Hepatocyte (in vitro differentiated cells): ENCODE data around the gene ANGPTL7. TPM values are rescaled to one million over a fixed set of nuclear protein-coding genes. Genes with fewer than 3 reads are reported as not detected.

ENCODE experiments used
- DNase-seq: peaks from one replicate; pipeline ENCODE4 v3.0.0-alpha.2; 2016; ENCODE audit warnings: low spot score
- H2AFZ ChIP-seq: fragments of 200-600 bp; sonication (generic); 2 replicates; pipeline ENCODE4 v1.6.0; 2016; ENCODE audit warnings: antibody characterized with exemption, mild to moderate bottlenecking
- H3K27ac ChIP-seq: fragments of 200-600 bp; sonication (generic); 2 replicates; pipeline ENCODE4 v1.5.1; 2016; ENCODE audit warnings: mild to moderate bottlenecking
- H3K27me3 ChIP-seq: fragments of 200-600 bp; sonication (generic); 2 replicates; pipeline ENCODE4 v1.6.1; 2016
- H3K36me3 ChIP-seq: fragments of 200-600 bp; sonication (generic); replicated peaks from 2 replicates; pipeline ENCODE4 v1.5.1; 2016; ENCODE audit warnings: low read depth; ENCODE audit not compliant: insufficient read depth
- H3K4me1 ChIP-seq: fragments of 200-600 bp; sonication (generic); 2 replicates; pipeline ENCODE4 v1.5.1; 2016; ENCODE audit warnings: mild to moderate bottlenecking, moderate library complexity; ENCODE audit not compliant: insufficient read depth
- H3K4me2 ChIP-seq: fragments of 200-600 bp; sonication (generic); 2 replicates; pipeline ENCODE4 v1.6.0; 2016
- H3K4me3 ChIP-seq: fragments of 200-600 bp; sonication (generic); 2 replicates; pipeline ENCODE4 v1.5.1; 2016; ENCODE audit warnings: mild to moderate bottlenecking
- H3K79me2 ChIP-seq: fragments of 200-600 bp; sonication (generic); 2 replicates; pipeline ENCODE4 v1.6.0; 2017; ENCODE audit warnings: mild to moderate bottlenecking
- H3K9me2 ChIP-seq: fragments of 200-600 bp; sonication (generic); replicated peaks from 2 replicates; pipeline ENCODE4 v1.6.0; 2017; ENCODE audit warnings: mild to moderate bottlenecking; ENCODE audit not compliant: insufficient read depth
- H3K9me3 ChIP-seq: fragments of 200-600 bp; sonication (generic); 2 replicates; pipeline ENCODE4 v1.5.1; 2016; ENCODE audit warnings: low read depth, mild to moderate bottlenecking
- H4K20me1 ChIP-seq: fragments of 200-600 bp; sonication (generic); 2 replicates; pipeline ENCODE4 v1.6.0; 2016; ENCODE audit warnings: mild to moderate bottlenecking; ENCODE audit not compliant: insufficient read depth, poor library complexity, severe bottlenecking
- EZH2 ChIP-seq: fragments of 200-600 bp; sonication (generic); IDR thresholded peaks from 2 replicates; pipeline ENCODE4 v1.6.1; 2016; ENCODE audit warnings: antibody characterized with exemption, mild to moderate bottlenecking, borderline replicate concordance
- EZH2phosphoT487 ChIP-seq: fragments of 200-600 bp; sonication (generic); IDR thresholded peaks from one replicate; pipeline ENCODE4 v1.6.1; 2018; ENCODE audit warnings: antibody characterized with exemption, mild to moderate bottlenecking, low read depth, moderate library complexity; ENCODE audit not compliant: unreplicated experiment, severe bottlenecking
- WGBS: methylation state at CpG from one replicate; pipeline ENCODE4 v1.1.6; 2016; ENCODE audit warnings: low lambda C conversion rate; ENCODE audit errors: missing lambda C conversion rate; 5-methylcytosine and 5-hydroxymethylcytosine counted together
- polyA plus RNA-seq: library from polyadenylated mRNA; unstranded; fragments of >200 nt; fragmentation: Nextera tagmentation; extraction: Ambion mirVana; gene quantifications from 2 replicates; pipeline ENCODE4 v1.2.1, GENCODE V29; 2016
- total RNA-seq: library from RNA; depleted of rRNA; stranded (reverse); fragments of >200 nt; gene quantifications from 2 replicates; pipeline ENCODE4 v1.2.3, GENCODE V29; 2014
- TF ChIP-seq, protein P1 (sequence below): fragments of 200-600 bp; sonication (generic); IDR thresholded peaks from 2 replicates; pipeline ENCODE4 v1.5.1; 2016; ENCODE audit warnings: antibody characterized with exemption, mild to moderate bottlenecking; ENCODE audit not compliant: poor library complexity

The ANGPTL7 gene
- total and polyA plus RNA-seq, 2 experiments from 2014 or later, result 25.6 to 50.5 TPM

DNA sequence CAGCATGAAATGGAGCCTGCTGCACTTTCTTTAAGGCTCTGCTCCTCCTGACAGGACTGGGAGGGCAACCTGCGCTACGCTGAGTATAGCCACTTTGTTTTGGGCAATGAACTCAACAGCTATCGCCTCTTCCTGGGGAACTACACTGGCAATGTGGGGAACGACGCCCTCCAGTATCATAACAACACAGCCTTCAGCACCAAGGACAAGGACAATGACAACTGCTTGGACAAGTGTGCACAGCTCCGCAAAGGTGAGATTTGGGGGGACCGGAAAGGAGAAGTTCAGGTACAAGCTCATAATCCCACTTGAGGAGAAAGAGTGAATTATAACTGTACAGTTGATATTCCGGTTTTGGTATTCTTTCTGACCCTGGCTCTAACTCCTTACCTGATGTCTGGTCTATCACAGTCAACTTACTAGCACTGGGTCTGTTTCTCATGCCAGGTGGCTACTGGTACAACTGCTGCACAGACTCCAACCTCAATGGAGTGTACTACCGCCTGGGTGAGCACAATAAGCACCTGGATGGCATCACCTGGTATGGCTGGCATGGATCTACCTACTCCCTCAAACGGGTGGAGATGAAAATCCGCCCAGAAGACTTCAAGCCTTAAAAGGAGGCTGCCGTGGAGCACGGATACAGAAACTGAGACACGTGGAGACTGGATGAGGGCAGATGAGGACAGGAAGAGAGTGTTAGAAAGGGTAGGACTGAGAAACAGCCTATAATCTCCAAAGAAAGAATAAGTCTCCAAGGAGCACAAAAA lies 5.4 kb downstream of the ANGPTL7 start:
- H3K36me3 ChIP-seq, result no peaks in the 10 kb centered on the region
- H3K4me3 ChIP-seq, result no peak overlapping the region
- no peak overlapping the region for H2AFZ ChIP-seq
- TF ChIP-seq EZH2 (no peak), EZH2phosphoT487 (no peak)
- TF ChIP-seq, protein P1, sequence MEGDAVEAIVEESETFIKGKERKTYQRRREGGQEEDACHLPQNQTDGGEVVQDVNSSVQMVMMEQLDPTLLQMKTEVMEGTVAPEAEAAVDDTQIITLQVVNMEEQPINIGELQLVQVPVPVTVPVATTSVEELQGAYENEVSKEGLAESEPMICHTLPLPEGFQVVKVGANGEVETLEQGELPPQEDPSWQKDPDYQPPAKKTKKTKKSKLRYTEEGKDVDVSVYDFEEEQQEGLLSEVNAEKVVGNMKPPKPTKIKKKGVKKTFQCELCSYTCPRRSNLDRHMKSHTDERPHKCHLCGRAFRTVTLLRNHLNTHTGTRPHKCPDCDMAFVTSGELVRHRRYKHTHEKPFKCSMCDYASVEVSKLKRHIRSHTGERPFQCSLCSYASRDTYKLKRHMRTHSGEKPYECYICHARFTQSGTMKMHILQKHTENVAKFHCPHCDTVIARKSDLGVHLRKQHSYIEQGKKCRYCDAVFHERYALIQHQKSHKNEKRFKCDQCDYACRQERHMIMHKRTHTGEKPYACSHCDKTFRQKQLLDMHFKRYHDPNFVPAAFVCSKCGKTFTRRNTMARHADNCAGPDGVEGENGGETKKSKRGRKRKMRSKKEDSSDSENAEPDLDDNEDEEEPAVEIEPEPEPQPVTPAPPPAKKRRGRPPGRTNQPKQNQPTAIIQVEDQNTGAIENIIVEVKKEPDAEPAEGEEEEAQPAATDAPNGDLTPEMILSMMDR, result no peak
- H3K4me1 ChIP-seq, result no peaks in the 10 kb centered on the region
- no peaks in the 10 kb centered on the region for H4K20me1 ChIP-seq
- DNase-seq, result no peak
- H3K27me3 ChIP-seq, result no peaks in the 10 kb centered on the region
- H3K9me2 ChIP-seq, result no peaks in the 10 kb centered on the region
- no peak overlapping the region for H3K4me2 ChIP-seq
- WGBS, result 94% methylated on average over 14 of the region's 14 CpGs
- no peaks in the 10 kb centered on the region for H3K9me3 ChIP-seq
- no peaks in the 10 kb centered on the region for H3K79me2 ChIP-seq
- no peak overlapping the region for H3K27ac ChIP-seq

DNA sequence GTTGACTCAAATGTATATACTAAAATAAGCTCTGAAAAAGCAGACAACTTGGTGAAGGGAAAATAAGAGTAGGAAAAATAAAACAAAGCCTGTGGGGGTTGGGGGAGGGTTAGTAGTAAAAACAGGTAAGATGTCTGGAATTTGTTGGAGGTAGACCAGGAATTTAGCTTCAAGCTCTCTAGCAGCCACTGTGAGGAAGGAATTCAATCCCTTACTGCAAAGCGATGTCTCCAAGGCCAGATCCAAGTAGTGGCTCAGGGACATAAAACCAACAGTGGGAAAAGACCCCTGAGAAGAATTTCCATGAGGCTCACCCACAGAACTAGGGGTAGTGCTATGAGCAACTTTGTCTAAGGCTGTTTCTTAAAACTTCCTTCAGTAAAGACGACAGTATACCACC lies 7.8 kb downstream of the ANGPTL7 start:
- Histone ChIP-seq H3K9me2 (no peaks in the 10 kb centered on the region), H3K27ac (no peak overlapping the region), H4K20me1 (no peaks in the 10 kb centered on the region), H3K27me3 (no peaks in the 10 kb centered on the region), H3K79me2 (no peaks in the 10 kb centered on the region), H3K9me3 (no peaks in the 10 kb centered on the region), H3K36me3 (no peaks in the 10 kb centered on the region), H3K4me2 (no peak overlapping the region), H3K4me1 (no peaks in the 10 kb centered on the region), H2AFZ (no peak overlapping the region), H3K4me3 (no peak overlapping the region)
- no peak for TF ChIP-seq EZH2phosphoT487
- TF ChIP-seq, protein P1, result no peak
- no peak for TF ChIP-seq EZH2
- WGBS, result 82% methylated on average over 2 of the region's 2 CpGs
- DNase-seq, result no peak

DNA sequence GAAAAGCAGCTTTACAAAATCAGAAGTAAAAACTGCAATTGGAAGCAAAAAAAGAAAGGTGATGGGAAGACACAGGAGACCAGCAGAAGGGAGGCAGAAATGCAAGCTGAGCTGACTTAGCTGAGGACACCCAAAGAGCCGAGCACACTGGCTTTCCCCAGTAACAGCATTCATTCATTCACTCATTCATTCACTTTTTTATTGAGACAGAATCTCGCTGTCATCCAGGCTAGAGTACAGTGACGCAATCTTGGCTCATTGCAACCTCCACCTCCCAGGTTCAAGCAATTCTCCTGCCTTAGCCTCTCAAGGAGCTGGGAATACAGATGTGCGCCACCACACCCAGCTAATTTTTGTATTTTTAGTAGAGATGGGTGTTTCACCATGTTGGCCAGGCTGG lies 8.2 kb downstream of the ANGPTL7 start:
- 95% methylated on average over 4 of the region's 4 CpGs for WGBS
- TF ChIP-seq EZH2phosphoT487 (no peak), EZH2 (no peak)
- TF ChIP-seq, protein P1, result no peak
- Histone ChIP-seq H3K4me3 (no peak overlapping the region), H3K36me3 (no peaks in the 10 kb centered on the region), H3K79me2 (no peaks in the 10 kb centered on the region), H3K9me2 (no peaks in the 10 kb centered on the region), H3K4me2 (no peak overlapping the region), H4K20me1 (no peaks in the 10 kb centered on the region), H3K4me1 (no peaks in the 10 kb centered on the region), H3K27ac (no peak overlapping the region), H3K9me3 (no peaks in the 10 kb centered on the region), H3K27me3 (no peaks in the 10 kb centered on the region), H2AFZ (no peak overlapping the region)
- no peak for DNase-seq
